ENCODE measurements around the gene TXK.

- TF ChIP-seq CTCF (IDR thresholded peaks at IDR 0.05; ENCODE audit: insufficient read depth, low read length) (no peak), POLR2AphosphoS5 (IDR thresholded peaks at IDR 0.05; ENCODE audit: low read depth) (no peak), REST (IDR thresholded peaks at IDR 0.05; ENCODE audit: insufficient replicate concordance, low read depth) (no peak)
Measured at GRCh38 chr4:48118081-48118480, 16.0 kb downstream of the TXK start.
